Breast epithelium (tissue), 3 donors: Measurements from ENCODE around the gene TSG101.

ENCODE experiments used
- CTCF ChIP-seq, 3 donors: fragments of 450-650 bp; IDR thresholded peaks; one replicate each; pipeline ENCODE4 v1.5.1; 2016 to 2017; ENCODE audit warnings: antibody characterized with exemption in 3 of 3, mild to moderate bottlenecking in 3 of 3, moderate library complexity in 3 of 3
- POLR2AphosphoS5 ChIP-seq, 3 donors: sonication (generic); formaldehyde crosslinking; IDR thresholded peaks; one replicate each; pipeline ENCODE4 v1.6.1; 2017; ENCODE audit warnings: antibody characterized with exemption in 3 of 3

GRCh38 chr11:18491924-18492323 is 34.8 kb downstream of the TSG101 start:
- TF ChIP-seq POLR2AphosphoS5 (IDR thresholded peaks at IDR 0.05), result no peak
- TF ChIP-seq CTCF (IDR thresholded peaks at IDR 0.05), result no peak
